ENCODE results near the gene IFIT2.

- TF ChIP-seq, protein P1, sequence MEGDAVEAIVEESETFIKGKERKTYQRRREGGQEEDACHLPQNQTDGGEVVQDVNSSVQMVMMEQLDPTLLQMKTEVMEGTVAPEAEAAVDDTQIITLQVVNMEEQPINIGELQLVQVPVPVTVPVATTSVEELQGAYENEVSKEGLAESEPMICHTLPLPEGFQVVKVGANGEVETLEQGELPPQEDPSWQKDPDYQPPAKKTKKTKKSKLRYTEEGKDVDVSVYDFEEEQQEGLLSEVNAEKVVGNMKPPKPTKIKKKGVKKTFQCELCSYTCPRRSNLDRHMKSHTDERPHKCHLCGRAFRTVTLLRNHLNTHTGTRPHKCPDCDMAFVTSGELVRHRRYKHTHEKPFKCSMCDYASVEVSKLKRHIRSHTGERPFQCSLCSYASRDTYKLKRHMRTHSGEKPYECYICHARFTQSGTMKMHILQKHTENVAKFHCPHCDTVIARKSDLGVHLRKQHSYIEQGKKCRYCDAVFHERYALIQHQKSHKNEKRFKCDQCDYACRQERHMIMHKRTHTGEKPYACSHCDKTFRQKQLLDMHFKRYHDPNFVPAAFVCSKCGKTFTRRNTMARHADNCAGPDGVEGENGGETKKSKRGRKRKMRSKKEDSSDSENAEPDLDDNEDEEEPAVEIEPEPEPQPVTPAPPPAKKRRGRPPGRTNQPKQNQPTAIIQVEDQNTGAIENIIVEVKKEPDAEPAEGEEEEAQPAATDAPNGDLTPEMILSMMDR (IDR thresholded peaks at IDR 0.05) = no peak
- TF ChIP-seq POLR2AphosphoS5 (IDR thresholded peaks at IDR 0.05) (no peak), POLR2A (IDR thresholded peaks at IDR 0.05) (no peak)
Measured at GRCh38 chr10:89271532-89271931, 30.3 kb upstream of the IFIT2 start.
